Rectal smooth muscle tissue (tissue), 1 donor: Measurements from ENCODE around the gene OLFML2A.
A peak's percentile ranks its signal among the peaks of the same experiment; 100 is the strongest.

ENCODE experiments used
- H3K27ac ChIP-seq: one replicate; pipeline ENCODE4 v1.7.0; 2013; ENCODE audit warnings: low read depth, low read length, inconsistent platforms
- H3K27me3 ChIP-seq: one replicate; pipeline ENCODE4 v1.7.0; 2013; ENCODE audit warnings: low read length; ENCODE audit not compliant: control insufficient read depth, insufficient read depth
- H3K36me3 ChIP-seq: one replicate; pipeline ENCODE4 v1.7.0; 2013; ENCODE audit warnings: low read length; ENCODE audit not compliant: control insufficient read depth, insufficient read depth
- H3K4me1 ChIP-seq: one replicate; pipeline ENCODE4 v1.7.0; 2013; ENCODE audit warnings: low read length; ENCODE audit not compliant: control insufficient read depth, insufficient read depth
- H3K4me3 ChIP-seq: one replicate; pipeline ENCODE4 v1.7.0; 2013; ENCODE audit warnings: low read length
- H3K9ac ChIP-seq: one replicate; pipeline ENCODE4 v1.7.0; 2013; ENCODE audit warnings: low read length

OLFML2A gene

GRCh38 chr9:124782661-124783574 lies 6.0 kb downstream of the OLFML2A start:
- Histone ChIP-seq H3K9ac (no peak overlapping the region), H3K4me3 (no peak overlapping the region), H3K27ac (no peak overlapping the region), H3K36me3 (no peaks in the 10 kb centered on the region), H3K4me1 (peaks cover 18% of the 10 kb centered on the region), H3K27me3 (no peaks in the 10 kb centered on the region)

- Histone ChIP-seq H3K4me1 (peaks cover 14% of the 10 kb centered on the region), H3K36me3 (no peaks in the 10 kb centered on the region), H3K4me3 (no peak overlapping the region), H3K9ac (no peak overlapping the region), H3K27ac (no peak overlapping the region), H3K27me3 (no peaks in the 10 kb centered on the region)
These were observed 6.9 kb downstream of the OLFML2A start for GRCh38 chr9:124783830-124784229.

GRCh38 chr9:124784509-124784908 lies 7.6 kb downstream of the OLFML2A start:
- no peaks in the 10 kb centered on the region for H3K36me3 ChIP-seq
- H3K27me3 ChIP-seq, result no peaks in the 10 kb centered on the region
- H3K4me1 ChIP-seq, result peaks cover 10% of the 10 kb centered on the region
- H3K9ac ChIP-seq, result no peak overlapping the region
- no peak overlapping the region for H3K4me3 ChIP-seq
- no peak overlapping the region for H3K27ac ChIP-seq

- H3K9ac ChIP-seq, result no peak overlapping the region
- H3K4me3 ChIP-seq, result no peak overlapping the region
- H3K4me1 ChIP-seq, result no peaks in the 10 kb centered on the region
- no peaks in the 10 kb centered on the region for H3K36me3 ChIP-seq
- H3K27ac ChIP-seq, result no peak overlapping the region
- no peaks in the 10 kb centered on the region for H3K27me3 ChIP-seq
These were observed 10.1 kb downstream of the OLFML2A start for GRCh38 chr9:124786881-124787573.

- H3K27me3 ChIP-seq, result no peaks in the 10 kb centered on the region
- no peak overlapping the region for H3K4me3 ChIP-seq
- no peak overlapping the region for H3K27ac ChIP-seq
- no peak overlapping the region for H3K9ac ChIP-seq
- H3K36me3 ChIP-seq, result no peaks in the 10 kb centered on the region
- no peaks in the 10 kb centered on the region for H3K4me1 ChIP-seq
These were observed 11.7 kb downstream of the OLFML2A start for GRCh38 chr9:124788542-124789217.

- Histone ChIP-seq H3K36me3 (no peaks in the 10 kb centered on the region), H3K27me3 (no peaks in the 10 kb centered on the region), H3K9ac (no peak overlapping the region), H3K27ac (no peak overlapping the region), H3K4me3 (no peak overlapping the region), H3K4me1 (no peaks in the 10 kb centered on the region)
These were observed 12.6 kb downstream of the OLFML2A start for GRCh38 chr9:124789531-124789930.

GRCh38 chr9:124790301-124790700 lies 13.4 kb downstream of the OLFML2A start:
- Histone ChIP-seq H3K4me3 (no peak overlapping the region), H3K36me3 (no peaks in the 10 kb centered on the region), H3K9ac (no peak overlapping the region), H3K27ac (no peak overlapping the region), H3K27me3 (no peaks in the 10 kb centered on the region), H3K4me1 (no peaks in the 10 kb centered on the region)

- no peak overlapping the region for H3K27ac ChIP-seq
- no peak overlapping the region for H3K4me3 ChIP-seq
- no peak overlapping the region for H3K9ac ChIP-seq
- no peaks in the 10 kb centered on the region for H3K4me1 ChIP-seq
- H3K27me3 ChIP-seq, result no peaks in the 10 kb centered on the region
- H3K36me3 ChIP-seq, result no peaks in the 10 kb centered on the region
These were observed 14.0 kb downstream of the OLFML2A start for GRCh38 chr9:124790801-124791505.

GRCh38 chr9:124792257-124793014 lies 15.5 kb downstream of the OLFML2A start:
- Histone ChIP-seq H3K36me3 (no peaks in the 10 kb centered on the region), H3K27ac (no peak overlapping the region), H3K4me3 (no peak overlapping the region), H3K9ac (no peak overlapping the region), H3K27me3 (no peaks in the 10 kb centered on the region), H3K4me1 (peaks cover 8% of the 10 kb centered on the region)

- peak overlapping the region; percentile 10 for H3K27ac ChIP-seq
- H3K4me1 ChIP-seq, result peaks cover 10% of the 10 kb centered on the region
- no peaks in the 10 kb centered on the region for H3K36me3 ChIP-seq
- H3K9ac ChIP-seq, result no peak overlapping the region
- no peaks in the 10 kb centered on the region for H3K27me3 ChIP-seq
- no peak overlapping the region for H3K4me3 ChIP-seq
These were observed 16.1 kb downstream of the OLFML2A start for GRCh38 chr9:124793015-124793541.

- Histone ChIP-seq H3K27ac (no peak overlapping the region), H3K9ac (no peak overlapping the region), H3K4me1 (peaks cover 10% of the 10 kb centered on the region), H3K27me3 (no peaks in the 10 kb centered on the region), H3K4me3 (no peak overlapping the region), H3K36me3 (no peaks in the 10 kb centered on the region)
These were observed 18.1 kb downstream of the OLFML2A start for GRCh38 chr9:124794902-124795491.
